ENCODE data around the gene LRRC56.
"Not testable (repeated sequence)": the region's sequence is repeated elsewhere in the genome, so short reads cannot be mapped to it uniquely, and the experiment has no call there.

LRRC56 gene

GRCh38 chr11:515131-515530 is 22.2 kb upstream of the LRRC56 start:
- H3K4me3 ChIP-seq (replicated peaks; ENCODE audit: low read depth, low read length): no peak overlapping the region
- no peak for DNase-seq (ENCODE audit: low read depth)
- no peak for TF ChIP-seq CTCF (IDR thresholded peaks at IDR 0.05; ENCODE audit: low read length, missing control alignments)

GRCh38 chr11:516400-516799 is 20.9 kb upstream of the LRRC56 start:
- TF ChIP-seq CTCF (IDR thresholded peaks at IDR 0.05; ENCODE audit: low read length, missing control alignments): no peak
- no peak for DNase-seq (ENCODE audit: low read depth)
- H3K4me3 ChIP-seq (replicated peaks; ENCODE audit: low read depth, low read length): no peak overlapping the region

- not testable (repeated sequence) for H3K4me3 ChIP-seq (replicated peaks; ENCODE audit: low read depth, low read length); DNase-seq (ENCODE audit: low read depth)
Observed at GRCh38 chr11:516918-517685, 20.2 kb upstream of the LRRC56 start.

GRCh38 chr11:518463-519202 is 18.7 kb upstream of the LRRC56 start:
- peak; percentile 94 for DNase-seq (ENCODE audit: low read depth)
- H3K4me3 ChIP-seq (replicated peaks; ENCODE audit: low read depth, low read length): peak overlapping the region; percentile 32
- TF ChIP-seq CTCF (IDR thresholded peaks at IDR 0.05; ENCODE audit: low read length, missing control alignments): peak; percentile 30

GRCh38 chr11:520428-521176 is 16.7 kb upstream of the LRRC56 start:
- TF ChIP-seq CTCF (IDR thresholded peaks at IDR 0.05; ENCODE audit: low read length, missing control alignments): no peak
- H3K4me3 ChIP-seq (replicated peaks; ENCODE audit: low read depth, low read length): no peak overlapping the region
- no peak for DNase-seq (ENCODE audit: low read depth)

GRCh38 chr11:521177-521688 is 16.1 kb upstream of the LRRC56 start:
- H3K4me3 ChIP-seq (replicated peaks; ENCODE audit: low read depth, low read length): no peak overlapping the region
- no peak for TF ChIP-seq CTCF (IDR thresholded peaks at IDR 0.05; ENCODE audit: low read length, missing control alignments)
- no peak for DNase-seq (ENCODE audit: low read depth)

GRCh38 chr11:526192-526591 is 11.1 kb upstream of the LRRC56 start:
- DNase-seq (ENCODE audit: low read depth): no peak
- TF ChIP-seq CTCF (IDR thresholded peaks at IDR 0.05; ENCODE audit: low read length, missing control alignments): no peak
- H3K4me3 ChIP-seq (replicated peaks; ENCODE audit: low read depth, low read length): no peak overlapping the region

All from fibroblast of pulmonary artery (primary cell).